Esophagus squamous epithelium (tissue), 4 donors: ENCODE measurements around the gene RAD9A.

ENCODE experiments used
- CTCF ChIP-seq, 6 experiments: fragments of 450-650 bp in 4 of 6; fragments of 200-600 bp in 2 of 6; sonication (generic) in 2 of 6; IDR thresholded peaks; one replicate each; pipeline ENCODE4 v1.5.1; 2016 to 2019; ENCODE audit warnings: antibody characterized with exemption in 6 of 6, mild to moderate bottlenecking in 4 of 6, moderate library complexity in 4 of 6
- POLR2A ChIP-seq, 4 donors: fragments of 450-650 bp; IDR thresholded peaks; one replicate each; pipeline ENCODE4 v1.6.1; 2017; ENCODE audit warnings: antibody characterized with exemption in 4 of 4, mild to moderate bottlenecking in 4 of 4, moderate library complexity in 3 of 4

GRCh38 chr11:67392183-67392715 is 463 bp downstream of the RAD9A start:
- TF ChIP-seq CTCF (IDR thresholded peaks at IDR 0.05) (no peak), POLR2A (IDR thresholded peaks at IDR 0.05) (no peak)
